Heart left ventricle (tissue), 16 donors: ENCODE results near the gene FASTK. TPM values are rescaled to one million over a fixed set of nuclear protein-coding genes. Genes with fewer than 3 reads are reported as not detected.
A peak's percentile ranks its signal among the peaks of the same experiment; 100 is the strongest.
"Not testable (repeated sequence)": the region's sequence is repeated elsewhere in the genome, so short reads cannot be mapped to it uniquely, and the experiment has no call there.

ENCODE experiments used
- ATAC-seq, 4 donors: fragments of 200-7000 bp; cut with Tn5 transposase; one replicate each; pipeline ENCODE4 v1.9.1; 2020 to 2022; ENCODE audit warnings: moderate library complexity in 4 of 4, mild to moderate bottlenecking in 3 of 4, moderate number of reproducible peaks in 1 of 4
- DNase-seq, 5 donors: peaks; one replicate each; pipeline ENCODE4 v3.0.0-alpha.2; 2020
- H3K27ac ChIP-seq, 12 donors: fragments of 200-600 bp; sonication (generic) in 4 of 12; one replicate each; pipeline versions ENCODE4 v1.5.0 to v1.8.0; 2016 to 2022; ENCODE audit warnings: mild to moderate bottlenecking in 2 of 12
- H3K27me3 ChIP-seq, 9 donors: fragments of 200-600 bp; sonication (generic) in 2 of 9; one replicate each; pipeline versions ENCODE4 v1.5.1 to v1.8.0; 2016 to 2022; ENCODE audit warnings: mild to moderate bottlenecking in 3 of 9
- H3K36me3 ChIP-seq, 9 donors: fragments of 200-600 bp; sonication (generic) in 2 of 9; one replicate each; pipeline versions ENCODE4 v1.5.0 to v1.8.0; 2018 to 2022; ENCODE audit warnings: mild to moderate bottlenecking in 2 of 9
- H3K4me1 ChIP-seq, 12 donors: fragments of 200-600 bp; sonication (generic) in 4 of 12; one replicate each; pipeline versions ENCODE4 v1.5.0 to v1.8.0; 2016 to 2022; ENCODE audit warnings: mild to moderate bottlenecking in 3 of 12
- H3K4me3 ChIP-seq, 12 donors: fragments of 200-600 bp; sonication (generic) in 4 of 12; one replicate each; pipeline versions ENCODE4 v1.5.0 to v1.8.0; 2017 to 2022; ENCODE audit warnings: mild to moderate bottlenecking in 9 of 12, moderate library complexity in 4 of 12
- H3K9me3 ChIP-seq, 12 donors: fragments of 200-600 bp; sonication (generic) in 4 of 12; one replicate each; pipeline versions ENCODE4 v1.5.0 to v1.8.0; 2016 to 2022; ENCODE audit warnings: mild to moderate bottlenecking in 1 of 12
- CTCF ChIP-seq, 12 donors: fragments of 200-600 bp; sonication (generic) in 4 of 12; IDR thresholded peaks; one replicate each; pipeline versions ENCODE4 v1.5.0 to v1.8.0; 2018 to 2022; ENCODE audit warnings: antibody characterized with exemption in 12 of 12, mild to moderate bottlenecking in 5 of 12
- POLR2A ChIP-seq, 2 donors: fragments of 450-650 bp; IDR thresholded peaks; one replicate each; pipeline ENCODE4 v1.6.1; 2017; ENCODE audit warnings: antibody characterized with exemption in 2 of 2, mild to moderate bottlenecking in 2 of 2, moderate library complexity in 2 of 2
- WGBS, 4 donors: extraction: QIAGEN DNeasy Blood & Tissue Kit in 2 of 4; methylation state at CpG; one replicate each; pipeline versions ENCODE4 v1.1.5 to v1.1.7; 2013 to 2018; 5-methylcytosine and 5-hydroxymethylcytosine counted together
- intact Hi-C, 10 donors: fragments of 100-400 bp; cut with DNase I; formaldehyde crosslinking; loops; one replicate each; pipeline versions ENCODE4 v1.11.1 to v1.14.2; 2022
- polyA plus RNA-seq, 2 donors: library from polyadenylated mRNA; stranded (reverse); fragments of 200-250 nt; gene quantifications; one replicate each; pipeline ENCODE4 v1.2.3, GENCODE V29; 2013
- total RNA-seq, 9 donors: library from RNA; depleted of rRNA in 2 of 9; stranded (reverse); fragments of >200 nt in 2 of 9; fragmentation: NEBNext Ultra II Directional in 3 of 9; extraction: Animal tissue kit (Norgen Biotek cat#: 25700) in 3 of 9; gene quantifications; one replicate each; pipeline versions ENCODE4 v1.1.0 to v1.2.4, GENCODE V29; 2016 to 2023
- donor health status: ischemic (EF 13 %, LVEDD 7.1; RV severe dilation, severe dysfunction).
- donor health status: healthy with polysubstance abuse.
- donor health status: DM: no; HTN: yes; CAD: no.
- donor health status: DM: no; HTN: no; CAD: no.
- donor health status: ischemic (EF 25% LVEDD 6.9; RV normal size, moderate dysfunction).
- donor health status: ischemic (EF 25% LVEDD 5.7; RV mildly dilated, moderate dysfunction).
- donor health status: healthy.
- donor health status: DM: yes; HTN: yes; CAD: no.
- donor health status: ischemic (EF 35%, LVEDD 5.7; RV mildly dilated, moderate dysfunction).
- donor health status: nonischemic (EF 11% LVEDD 7.7; RV severe dilation, severe dysfunction).
- donor health status: DM: yes; HTN: yes; CAD: no.
- donor health status: PGD.
- donor health status: ischemic (EF 29% LVEDD 5.4; RV normal size, mild dysfunction).
- donor health status: nonischemic (EF 23%, LVEDD 6.1; RV moderate dilation, normal function).

The FASTK gene
- total and polyA plus RNA-seq, 11 donors: 59.9 to 168 (median 77.7) TPM

GRCh38 chr7:151028131-151028947 is 52.3 kb downstream of the FASTK start, which contains the start of gene ABCB8:
TSS of gene ABCB8 (plus strand) at chr7:151028450. CDS start at chr7:151028516, 66 bp downstream.
- intact Hi-C loops: loop anchor here in 7 of 10 donors (1.0 to 10.0 kb wide), 11 partner anchors 30 to 661 kb away; partner anchors contain the start of genes SLC4A2 (in 3 of the 7), AGAP3 (in 1 of the 7) and REPIN1 (in 1 of the 7)
- peaks cover 0 to 14% (median 6%) of the 10 kb centered on the region in 9 donors for H3K36me3 ChIP-seq
- peak within 1 kb of the TSS; percentile 62 to 91 (median 76) for H3K4me3 ChIP-seq
- ATAC-seq (peak; percentile 96 to 98 (median 96)), DNase-seq (peak; percentile 96 to 99 (median 98))
- H3K27ac ChIP-seq: peak within 1 kb of the TSS; percentile 15 to 90 (median 85)
- WGBS, 4 donors: 0 to 1% (median 1%) methylated on average over 36 to 53 of the region's 53 CpGs
- TF ChIP-seq CTCF (IDR thresholded peaks at IDR 0.05) (peak; percentile 43 to 77 (median 60)), POLR2A (IDR thresholded peaks at IDR 0.05) (peak in 1 of 2 donors; percentile 74)
- peaks cover 0 to 22% (median 15%) of the 10 kb centered on the region in 12 donors for H3K4me1 ChIP-seq
- peaks cover 0 to 4% (median 0%) of the 10 kb centered on the region in 9 donors for H3K27me3 ChIP-seq
- H3K9me3 ChIP-seq: no peaks in the 10 kb centered on the region

- peak overlapping the region in 11 of 12 donors; percentile 17 to 90 (median 81) for H3K27ac ChIP-seq
- ATAC-seq, H3K9me3 ChIP-seq, H3K27me3 ChIP-seq, DNase-seq: not testable (repeated sequence)
- WGBS, 4 donors: 6 to 15% (median 11%) methylated on average over 16 of the region's 16 CpGs
- peak overlapping the region in 11 of 12 donors; percentile 62 to 91 (median 77) for H3K4me3 ChIP-seq
- peaks cover 0 to 13% (median 2%) of the 10 kb centered on the region in 9 donors for H3K36me3 ChIP-seq
- peaks cover 0 to 22% (median 15%) of the 10 kb centered on the region in 12 donors for H3K4me1 ChIP-seq
- intact Hi-C loops: loop anchor here in 7 of 10 donors (1.0 to 10.0 kb wide), 11 partner anchors 31 to 660 kb away; partner anchors contain the start of genes SLC4A2 (in 3 of the 7), AGAP3 (in 1 of the 7) and REPIN1 (in 1 of the 7)
These were observed 52.9 kb downstream of the FASTK start for GRCh38 chr7:151027728-151028130.

GRCh38 chr7:151026771-151027727 is 53.6 kb downstream of the FASTK start:
- WGBS, 4 donors: 44 to 52% (median 48%) methylated on average over 19 of the region's 19 CpGs
- H3K27me3 ChIP-seq, ATAC-seq, DNase-seq, H3K9me3 ChIP-seq: not testable (repeated sequence)
- Histone ChIP-seq H3K4me3 (peak overlapping the region in 5 of 12 donors; percentile 69 to 81 (median 76)), H3K36me3 (peaks cover 0 to 10% (median 0%) of the 10 kb centered on the region in 9 donors), H3K4me1 (peaks cover 0 to 22% (median 15%) of the 10 kb centered on the region in 12 donors), H3K27ac (peak overlapping the region in 2 of 12 donors; percentile 72 to 83)
- intact Hi-C loops: loop anchor here in 3 of 10 donors (5.0 to 10.0 kb wide), 3 partner anchors 68 to 660 kb away; partner anchors contain the start of gene REPIN1 (in 1 of the 3)

Other genes with a start within 250 kb of the FASTK start
- gene AOC1, start 228.3 kb downstream of the FASTK start, total RNA-seq: under 1 TPM in 5 of 9 donors, not detected in 4; 0.49 to 0.94 (median 0.69) TPM
- gene AOC1, start 228.3 kb downstream of the FASTK start, polyA plus RNA-seq: under 1 TPM in 1 of 2 donors, not detected in 1; 0.06 TPM
- gene KCNH2, start 102.5 kb downstream of the FASTK start, total RNA-seq: 100 to 1,000 TPM in 5 of 9 donors, 10 to 100 TPM in 4; 58.1 to 185 (median 104) TPM
- 100 to 1,000 TPM in 1 of 2 donors, 10 to 100 TPM in 1; 59.8 to 154 TPM for gene KCNH2, start 102.5 kb downstream of the FASTK start, polyA plus RNA-seq
- 10 to 100 TPM in 7 of 9 donors, 1 to 10 TPM in 2; 9.4 to 49.4 (median 17.3) TPM for gene NOS3, start 89.8 kb downstream of the FASTK start, total RNA-seq
- 10 to 100 TPM in 1 of 2 donors, 1 to 10 TPM in 1; 8.9 to 20.5 TPM for gene NOS3, start 89.8 kb downstream of the FASTK start, polyA plus RNA-seq
- gene ATG9B, start 56.3 kb downstream of the FASTK start, total RNA-seq: 1 to 10 TPM in 1 of 9 donors, under 1 TPM in 1, not detected in 7; 0.07 to 1.0 TPM
- under 1 TPM; 0.26 to 0.38 TPM for gene ATG9B, start 56.3 kb downstream of the FASTK start, polyA plus RNA-seq
- gene ABCB8, start 52.4 kb downstream of the FASTK start, total RNA-seq: 10 to 100 TPM; 13.6 to 34.5 (median 26.0) TPM
- gene ABCB8, start 52.4 kb downstream of the FASTK start, polyA plus RNA-seq: 10 to 100 TPM; 20.9 to 29.0 TPM
- gene ASIC3, start 32.3 kb downstream of the FASTK start, total RNA-seq: 1 to 10 TPM; 2.7 to 8.2 (median 4.8) TPM
- 10 to 100 TPM in 1 of 2 donors, 1 to 10 TPM in 1; 2.8 to 12.9 TPM for gene ASIC3, start 32.3 kb downstream of the FASTK start, polyA plus RNA-seq
- gene CDK5, start 22.9 kb downstream of the FASTK start, total RNA-seq: 10 to 100 TPM in 1 of 9 donors, 1 to 10 TPM in 8; 5.6 to 13.7 (median 8.5) TPM
- gene CDK5, start 22.9 kb downstream of the FASTK start, polyA plus RNA-seq: 1 to 10 TPM; 6.2 to 7.6 TPM
- 10 to 100 TPM; 44.1 to 84.3 (median 54.8) TPM for gene SLC4A2, start 21.2 kb downstream of the FASTK start, total RNA-seq
- 100 to 1,000 TPM in 1 of 2 donors, 10 to 100 TPM in 1; 68.3 to 113 TPM for gene SLC4A2, start 21.2 kb downstream of the FASTK start, polyA plus RNA-seq
- 10 to 100 TPM; 21.8 to 62.8 (median 26.7) TPM for gene TMUB1, start 2.7 kb upstream of the FASTK start, total RNA-seq
- gene TMUB1, start 2.7 kb upstream of the FASTK start, polyA plus RNA-seq: 10 to 100 TPM; 66.1 to 82.6 TPM
- gene AGAP3, start 5.7 kb upstream of the FASTK start, total RNA-seq: 10 to 100 TPM; 30.3 to 83.7 (median 57.6) TPM
- gene AGAP3, start 5.7 kb upstream of the FASTK start, polyA plus RNA-seq: 10 to 100 TPM; 42.9 to 55.3 TPM
- under 1 TPM in 5 of 9 donors, not detected in 4; 0.29 to 0.52 (median 0.36) TPM for gene GBX1, start 86.9 kb upstream of the FASTK start, total RNA-seq
- under 1 TPM in 1 of 2 donors, not detected in 1; 0.27 TPM for gene GBX1, start 86.9 kb upstream of the FASTK start, polyA plus RNA-seq
- 10 to 100 TPM; 13.1 to 36.4 (median 25.5) TPM for gene ASB10, start 106.4 kb upstream of the FASTK start, total RNA-seq
- gene ASB10, start 106.4 kb upstream of the FASTK start, polyA plus RNA-seq: 10 to 100 TPM in 1 of 2 donors, 1 to 10 TPM in 1; 6.9 to 37.1 TPM
- not detected for gene H2BK1, start 129.7 kb upstream of the FASTK start, total RNA-seq
- gene H2BK1, start 129.7 kb upstream of the FASTK start, polyA plus RNA-seq: not detected
- 10 to 100 TPM; 23.7 to 48.8 (median 33.0) TPM for gene ABCF2, start 146.4 kb upstream of the FASTK start, total RNA-seq
- 10 to 100 TPM; 15.9 to 58.4 TPM for gene ABCF2, start 146.4 kb upstream of the FASTK start, polyA plus RNA-seq
- gene CHPF2, start 151.7 kb upstream of the FASTK start, total RNA-seq: 10 to 100 TPM; 16.6 to 31.9 (median 18.3) TPM
- 10 to 100 TPM; 11.4 to 26.4 TPM for gene CHPF2, start 151.7 kb upstream of the FASTK start, polyA plus RNA-seq
- 100 to 1,000 TPM in 2 of 9 donors, 10 to 100 TPM in 7; 59.7 to 108 (median 92.2) TPM for gene SMARCD3, start 167.9 kb upstream of the FASTK start, total RNA-seq
- gene SMARCD3, start 167.9 kb upstream of the FASTK start, polyA plus RNA-seq: 100 to 1,000 TPM in 1 of 2 donors, 10 to 100 TPM in 1; 61.1 to 100 TPM